ENCODE results near the gene GDPD5. TPM values are rescaled to one million over a fixed set of nuclear protein-coding genes. Genes with fewer than 3 reads are reported as not detected.

Gene GDPD5
- polyA plus RNA-seq, 1 experiment: 7.7 TPM

DNA sequence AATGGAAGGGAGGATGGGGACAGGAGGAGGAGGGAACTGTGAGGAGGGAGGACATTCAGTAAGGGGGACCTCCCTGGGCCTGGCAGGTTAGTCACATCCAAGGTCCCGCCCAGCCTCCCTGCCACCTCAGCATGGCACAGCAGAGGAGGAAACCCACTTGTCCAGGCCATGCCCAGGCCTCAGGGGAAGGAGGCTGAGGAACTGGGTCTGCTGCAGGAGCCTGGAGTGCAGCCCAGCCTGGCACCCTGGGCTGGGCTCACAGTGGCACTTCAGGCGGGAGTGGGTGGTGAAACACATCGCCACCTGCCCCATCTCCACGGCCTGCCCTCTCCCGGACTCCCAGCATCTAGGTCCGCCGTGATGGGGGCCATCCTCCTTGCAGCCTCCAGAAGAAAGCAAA, 75.5 kb downstream of the GDPD5 start:
- no peak for DNase-seq (ENCODE audit: low read depth)
- TF ChIP-seq CTCF (IDR thresholded peaks at IDR 0.05; ENCODE audit: insufficient read depth, low read depth, low read length): no peak
- POLR2A ChIA-PET: no interaction called here
- CTCF ChIA-PET: interaction anchor here (3.3 to 7.3 kb wide), 2 partner anchors 73 to 82 kb away, joined by 9 to 56 read pairs; no protein-coding TSS in a partner anchor
- Histone ChIP-seq H3K27me3 (ENCODE audit: control insufficient read depth, insufficient read depth, low read length) (no peaks in the 10 kb centered on the region; the same call in 1 of the 2 replicates), H3K4me3 (ENCODE audit: low read depth, low read length) (no peak overlapping the region), H3K36me3 (ENCODE audit: control insufficient read depth, insufficient read depth, low read length) (no peaks in the 10 kb centered on the region)

DNA sequence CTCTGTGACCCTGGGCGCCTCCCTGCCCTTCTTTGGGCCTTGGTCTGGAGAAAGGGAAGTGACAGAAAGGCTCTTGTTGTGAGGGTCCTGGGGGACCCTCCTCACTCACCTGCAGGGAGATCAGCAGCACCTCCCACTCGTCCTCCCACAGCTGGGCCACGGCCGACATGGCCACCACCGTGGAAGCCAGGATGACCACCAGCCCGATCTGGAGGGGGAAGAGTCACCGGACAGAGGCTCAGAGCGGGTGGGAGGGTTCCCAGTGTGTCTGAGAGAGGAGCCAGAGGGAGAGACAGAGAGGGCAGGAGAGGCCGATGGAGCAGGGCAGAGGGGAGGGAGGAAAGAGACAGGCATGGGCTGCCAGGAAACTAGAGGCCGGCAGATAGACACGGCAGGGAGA, 76.0 kb downstream of the GDPD5 start:
- H3K4me3 ChIP-seq (ENCODE audit: low read depth, low read length): no peak overlapping the region
- no peaks in the 10 kb centered on the region for H3K36me3 ChIP-seq (ENCODE audit: control insufficient read depth, insufficient read depth, low read length)
- DNase-seq (ENCODE audit: low read depth): no peak
- ChIA-PET POLR2A (no interaction called here), CTCF (interaction anchor here (3.3 to 7.3 kb wide), 2 partner anchors 73 to 82 kb away, joined by 9 to 56 read pairs; no protein-coding TSS in a partner anchor)
- H3K27me3 ChIP-seq (ENCODE audit: control insufficient read depth, insufficient read depth, low read length): no peaks in the 10 kb centered on the region; the same call in 1 of the 2 replicates
- no peak for TF ChIP-seq CTCF (IDR thresholded peaks at IDR 0.05; ENCODE audit: insufficient read depth, low read depth, low read length)

DNA sequence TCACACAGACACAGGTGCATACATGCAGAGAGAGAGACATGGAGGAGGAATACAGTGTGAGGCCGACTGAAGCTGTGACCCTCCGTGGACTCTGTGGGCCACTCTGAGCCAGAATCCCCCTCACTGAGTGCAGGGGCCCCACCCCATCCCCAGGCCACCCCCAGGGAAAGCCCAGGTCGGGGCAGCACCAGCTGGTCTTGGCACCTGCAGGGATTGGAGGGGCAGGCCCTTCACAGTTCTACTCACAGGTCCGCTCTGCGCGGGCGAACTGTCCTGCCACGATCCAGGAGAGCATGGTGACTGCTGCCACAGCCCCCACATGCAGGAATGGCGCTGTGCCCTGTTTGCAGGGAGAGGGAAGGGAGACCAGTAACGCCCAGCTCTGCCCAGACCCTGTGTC, 76.5 kb downstream of the GDPD5 start:
- DNase-seq (ENCODE audit: low read depth): no peak
- no peak for TF ChIP-seq CTCF (IDR thresholded peaks at IDR 0.05; ENCODE audit: insufficient read depth, low read depth, low read length)
- ChIA-PET POLR2A (no interaction called here), CTCF (interaction anchor here (3.3 to 7.3 kb wide), 2 partner anchors 74 to 83 kb away, joined by 9 to 56 read pairs; no protein-coding TSS in a partner anchor)
- no peaks in the 10 kb centered on the region for H3K36me3 ChIP-seq (ENCODE audit: control insufficient read depth, insufficient read depth, low read length)
- no peaks in the 10 kb centered on the region; the same call in 1 of the 2 replicates for H3K27me3 ChIP-seq (ENCODE audit: control insufficient read depth, insufficient read depth, low read length)
- H3K4me3 ChIP-seq (ENCODE audit: low read depth, low read length): no peak overlapping the region

DNA sequence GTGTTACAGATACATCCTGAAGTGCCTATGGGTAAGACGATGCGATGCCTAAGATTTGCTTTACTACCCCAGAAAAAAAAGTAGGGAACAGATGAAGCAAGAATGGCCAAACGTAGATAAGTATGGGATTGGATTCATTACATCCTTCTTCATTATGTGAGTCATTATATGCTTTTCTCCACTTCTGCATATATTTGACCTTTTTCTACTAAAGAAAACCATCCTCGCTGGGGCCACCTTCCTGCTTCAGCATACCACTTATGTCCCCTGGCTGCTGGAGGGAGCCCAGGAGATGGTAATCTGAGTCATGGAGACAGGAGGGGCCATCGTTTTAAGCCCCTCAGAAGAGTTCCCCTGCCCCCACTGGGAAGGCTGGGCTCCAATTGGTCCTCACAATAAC, 78.3 kb downstream of the GDPD5 start:
- POLR2A ChIA-PET: no interaction called here

More for the DNA sequence above, 78.3 kb downstream of the GDPD5 start:
- no peak for DNase-seq (ENCODE audit: low read depth)
- H3K4me3 ChIP-seq (ENCODE audit: low read depth, low read length): no peak overlapping the region
- no peaks in the 10 kb centered on the region; the same call in 1 of the 2 replicates for H3K27me3 ChIP-seq (ENCODE audit: control insufficient read depth, insufficient read depth, low read length)
- H3K36me3 ChIP-seq (ENCODE audit: control insufficient read depth, insufficient read depth, low read length): no peaks in the 10 kb centered on the region
- CTCF ChIA-PET: interaction anchor here (3.4 to 5.8 kb wide), 2 partner anchors 14 to 84 kb away, joined by 27 to 168 read pairs; partner anchors contain the start of gene KLHL35
- TF ChIP-seq CTCF (IDR thresholded peaks at IDR 0.05; ENCODE audit: insufficient read depth, low read depth, low read length): no peak

Data from BJ (cell line).